ENCODE results near the gene AIF1L.

DNA sequence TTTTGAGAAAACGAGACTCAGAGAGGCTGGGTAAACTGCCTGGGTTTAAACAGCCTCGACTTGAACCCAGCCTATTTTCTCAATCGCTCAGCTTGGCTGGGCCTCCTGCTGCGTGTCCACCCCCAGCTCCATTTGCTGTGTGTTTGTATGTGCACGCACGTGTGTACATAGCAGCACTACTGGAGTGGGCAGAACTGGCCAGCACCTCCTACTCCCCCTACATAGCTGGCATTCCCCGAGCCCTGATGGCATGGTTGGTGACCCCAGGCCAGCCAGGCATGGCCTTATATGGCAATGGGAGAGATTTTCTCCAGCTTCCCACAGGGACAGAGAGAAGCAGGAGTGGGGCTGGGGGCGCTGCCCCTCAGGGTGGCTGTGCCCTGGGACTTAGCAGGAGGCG, 4.1 kb downstream of the AIF1L start:
- TF ChIP-seq POLR2AphosphoS5 (IDR thresholded peaks at IDR 0.05) (no peak), EP300 (IDR thresholded peaks at IDR 0.05) (no peak)
- TF ChIP-seq, protein P1, sequence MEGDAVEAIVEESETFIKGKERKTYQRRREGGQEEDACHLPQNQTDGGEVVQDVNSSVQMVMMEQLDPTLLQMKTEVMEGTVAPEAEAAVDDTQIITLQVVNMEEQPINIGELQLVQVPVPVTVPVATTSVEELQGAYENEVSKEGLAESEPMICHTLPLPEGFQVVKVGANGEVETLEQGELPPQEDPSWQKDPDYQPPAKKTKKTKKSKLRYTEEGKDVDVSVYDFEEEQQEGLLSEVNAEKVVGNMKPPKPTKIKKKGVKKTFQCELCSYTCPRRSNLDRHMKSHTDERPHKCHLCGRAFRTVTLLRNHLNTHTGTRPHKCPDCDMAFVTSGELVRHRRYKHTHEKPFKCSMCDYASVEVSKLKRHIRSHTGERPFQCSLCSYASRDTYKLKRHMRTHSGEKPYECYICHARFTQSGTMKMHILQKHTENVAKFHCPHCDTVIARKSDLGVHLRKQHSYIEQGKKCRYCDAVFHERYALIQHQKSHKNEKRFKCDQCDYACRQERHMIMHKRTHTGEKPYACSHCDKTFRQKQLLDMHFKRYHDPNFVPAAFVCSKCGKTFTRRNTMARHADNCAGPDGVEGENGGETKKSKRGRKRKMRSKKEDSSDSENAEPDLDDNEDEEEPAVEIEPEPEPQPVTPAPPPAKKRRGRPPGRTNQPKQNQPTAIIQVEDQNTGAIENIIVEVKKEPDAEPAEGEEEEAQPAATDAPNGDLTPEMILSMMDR (IDR thresholded peaks at IDR 0.05): no peak
